ENCODE data around the gene UGT1A8.

DNA sequence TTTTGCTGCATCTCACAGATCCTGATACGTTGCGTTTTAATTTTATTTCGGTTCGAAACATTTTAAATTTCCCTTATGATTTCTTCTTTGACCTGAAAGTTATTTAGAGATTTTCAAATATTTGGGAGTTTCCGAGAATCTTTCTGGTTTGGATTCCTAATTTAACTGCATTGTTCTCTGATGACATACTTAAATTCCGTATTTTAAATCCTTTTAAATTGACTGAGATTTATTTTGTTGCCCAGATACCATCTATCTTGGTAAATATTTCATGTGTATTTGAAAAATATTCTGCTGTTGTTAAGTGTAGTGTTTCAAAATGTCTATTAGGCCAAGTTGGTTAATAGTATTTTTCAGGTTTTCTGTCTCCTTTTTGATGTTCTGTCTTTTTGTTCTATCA is 198.4 kb downstream of the UGT1A8 start:
- TF ChIP-seq, protein P1, sequence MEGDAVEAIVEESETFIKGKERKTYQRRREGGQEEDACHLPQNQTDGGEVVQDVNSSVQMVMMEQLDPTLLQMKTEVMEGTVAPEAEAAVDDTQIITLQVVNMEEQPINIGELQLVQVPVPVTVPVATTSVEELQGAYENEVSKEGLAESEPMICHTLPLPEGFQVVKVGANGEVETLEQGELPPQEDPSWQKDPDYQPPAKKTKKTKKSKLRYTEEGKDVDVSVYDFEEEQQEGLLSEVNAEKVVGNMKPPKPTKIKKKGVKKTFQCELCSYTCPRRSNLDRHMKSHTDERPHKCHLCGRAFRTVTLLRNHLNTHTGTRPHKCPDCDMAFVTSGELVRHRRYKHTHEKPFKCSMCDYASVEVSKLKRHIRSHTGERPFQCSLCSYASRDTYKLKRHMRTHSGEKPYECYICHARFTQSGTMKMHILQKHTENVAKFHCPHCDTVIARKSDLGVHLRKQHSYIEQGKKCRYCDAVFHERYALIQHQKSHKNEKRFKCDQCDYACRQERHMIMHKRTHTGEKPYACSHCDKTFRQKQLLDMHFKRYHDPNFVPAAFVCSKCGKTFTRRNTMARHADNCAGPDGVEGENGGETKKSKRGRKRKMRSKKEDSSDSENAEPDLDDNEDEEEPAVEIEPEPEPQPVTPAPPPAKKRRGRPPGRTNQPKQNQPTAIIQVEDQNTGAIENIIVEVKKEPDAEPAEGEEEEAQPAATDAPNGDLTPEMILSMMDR (IDR thresholded peaks at IDR 0.05) = no peak
- TF ChIP-seq POLR2A (IDR thresholded peaks at IDR 0.05) = no peak

Measured in sigmoid colon (tissue), 3 donors.